ENCODE data around the gene TMF1.

TMF1 gene

GRCh38 chr3:69080233-69080920 is 28.2 kb upstream of the TMF1 start, which contains the start of gene UBA3:
TSS of gene UBA3 (minus strand) at chr3:69080365. CDS start at chr3:69080353, 12 bp downstream.
- DNase-seq: peak; percentile 30

- DNase-seq: no peak
Measured at GRCh38 chr3:69079269-69080159, 27.4 kb upstream of the TMF1 start.

DNA sequence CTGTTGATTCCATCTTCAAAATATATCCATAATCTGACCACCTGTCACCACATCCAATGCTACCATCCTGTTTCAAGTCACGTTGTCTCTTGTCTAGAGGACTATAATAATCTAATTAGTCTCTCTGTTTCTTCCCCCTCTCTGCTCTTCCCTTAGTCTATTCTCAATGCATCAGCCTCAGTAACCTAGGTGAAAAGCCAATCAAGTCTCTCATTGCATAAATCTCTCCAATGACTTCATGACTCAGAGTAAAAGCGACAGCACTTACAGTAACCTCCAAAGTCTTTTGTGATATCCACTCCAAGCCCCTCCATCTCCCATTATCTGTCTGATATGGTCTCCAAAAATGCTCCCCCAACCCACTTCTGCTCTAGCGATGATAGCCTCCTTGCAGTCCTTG is 20.8 kb upstream of the TMF1 start:
- DNase-seq: no peak

GRCh38 chr3:69066121-69066520 is 14.0 kb upstream of the TMF1 start:
- no peak for DNase-seq

- DNase-seq: no peak
Measured at GRCh38 chr3:69065318-69065964, 13.3 kb upstream of the TMF1 start.

DNA sequence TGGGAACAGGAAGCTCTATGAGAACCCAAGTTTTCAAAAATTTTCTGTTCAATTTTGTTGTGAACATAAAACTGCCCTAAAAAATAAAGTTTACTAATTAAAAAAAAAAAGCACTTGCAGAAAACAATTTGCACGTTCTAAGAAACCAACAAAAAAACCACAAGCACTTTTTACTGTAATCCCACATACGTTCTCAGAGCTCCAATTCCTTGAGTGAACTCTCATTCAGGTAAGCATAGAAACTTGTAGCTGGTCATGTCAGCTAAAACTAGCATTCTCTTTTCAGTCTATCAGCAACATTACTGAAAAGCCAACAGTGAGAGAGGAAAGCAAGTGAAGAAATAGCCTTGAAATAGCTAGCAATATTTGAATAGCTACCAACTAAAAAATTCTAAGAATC is 11.5 kb upstream of the TMF1 start:
- DNase-seq: no peak

GRCh38 chr3:69059688-69060087 is 7.6 kb upstream of the TMF1 start:
- DNase-seq: no peak

- no peak for DNase-seq
Measured at GRCh38 chr3:69058947-69059224, 6.8 kb upstream of the TMF1 start.

DNA sequence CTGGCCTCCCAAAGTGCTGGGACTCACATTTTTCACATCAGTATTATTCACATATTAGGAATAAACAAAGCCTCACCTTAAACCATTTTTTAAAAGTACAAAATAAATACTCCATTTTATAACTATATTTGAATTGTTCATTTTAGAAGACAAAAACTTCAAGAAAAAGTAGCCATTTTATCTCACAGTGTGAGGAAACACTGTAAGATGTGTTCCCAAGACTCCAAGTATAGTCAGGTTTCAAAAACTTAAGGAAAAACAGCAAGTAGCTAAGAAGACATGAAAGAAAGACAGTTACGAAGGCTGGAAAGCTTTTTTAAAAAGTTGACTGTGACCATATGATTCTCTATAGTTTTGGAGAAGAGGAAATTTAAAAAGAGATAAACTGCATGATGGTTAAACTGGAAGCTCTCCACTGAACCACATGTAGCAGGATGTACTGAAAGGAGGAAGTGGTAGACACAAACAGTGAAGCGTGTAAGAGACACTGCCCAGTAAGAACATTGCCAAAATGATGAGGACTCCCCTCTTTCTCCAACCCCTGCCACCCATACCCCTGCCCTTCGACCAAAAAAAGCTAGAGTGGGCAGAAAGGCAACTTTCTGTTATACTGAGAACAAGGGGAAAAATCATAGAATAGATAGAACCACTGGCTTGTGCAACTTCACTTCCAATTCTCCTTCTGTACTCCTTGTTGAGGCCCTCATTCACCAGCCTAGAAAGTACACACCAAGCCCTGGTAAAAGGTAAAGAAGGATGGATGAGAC is 6.2 kb upstream of the TMF1 start:
- DNase-seq: no peak

GRCh38 chr3:69052472-69052898 is 352 bp upstream of the TMF1 start:
- DNase-seq: no peak

DNA sequence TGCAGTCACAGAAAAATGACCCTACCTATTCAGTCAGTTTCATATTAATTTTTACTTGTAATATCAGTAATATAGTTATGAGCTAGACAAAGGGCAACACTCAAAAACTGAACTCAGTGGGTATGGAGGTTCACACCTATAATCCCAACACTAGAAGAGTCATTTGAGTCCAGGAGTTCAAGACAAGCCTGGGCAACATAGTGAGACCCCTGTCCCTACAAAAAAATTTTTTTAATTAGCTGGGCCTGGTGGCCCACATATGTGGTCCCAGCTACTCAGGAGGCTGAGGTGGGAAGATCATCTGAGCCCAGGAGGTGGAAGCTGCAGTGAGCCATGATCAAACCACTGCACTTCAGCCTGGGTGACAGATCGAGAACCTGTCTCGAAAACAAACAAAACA is 3.1 kb downstream of the TMF1 start:
- no peak for DNase-seq

DNA sequence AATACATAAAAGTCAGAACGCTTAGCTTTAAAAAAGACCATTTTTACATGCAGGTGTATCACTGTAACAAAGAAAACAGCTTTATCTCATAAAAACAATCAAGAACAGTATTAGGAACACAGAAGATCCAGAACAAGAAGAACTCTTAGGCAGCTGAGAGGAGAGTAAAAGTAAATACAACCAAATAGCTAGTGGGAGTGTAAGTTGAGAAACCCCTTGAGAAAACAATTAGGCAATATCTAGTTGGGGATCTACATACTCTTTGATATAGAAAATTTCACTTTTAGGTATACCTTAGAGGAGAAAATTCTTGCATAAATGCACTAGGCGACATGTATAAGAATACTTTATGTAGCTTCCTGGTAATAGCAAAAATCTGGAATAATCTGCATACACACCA is 7.5 kb downstream of the TMF1 start:
- no peak for DNase-seq

GRCh38 chr3:69033470-69033869 is 18.7 kb downstream of the TMF1 start:
- no peak for DNase-seq

DNA sequence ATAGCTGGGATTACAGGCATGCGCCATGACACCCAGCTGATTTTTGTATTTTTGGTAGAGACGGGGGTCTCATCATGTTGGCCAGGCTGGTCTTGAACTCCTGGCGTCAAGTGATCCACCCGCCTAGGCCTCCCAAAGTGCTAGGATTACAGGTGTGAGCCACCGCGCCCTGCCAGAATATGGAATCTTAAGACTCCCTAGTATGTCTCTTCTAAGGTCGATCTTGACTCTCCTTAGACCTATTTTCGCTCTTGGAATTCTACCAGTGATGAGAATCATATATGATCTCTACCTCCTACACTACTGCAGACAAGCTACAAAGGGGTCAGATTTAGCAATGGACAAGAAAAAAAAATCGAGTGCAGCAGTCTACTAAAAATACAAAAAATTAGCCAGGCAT is 19.4 kb downstream of the TMF1 start:
- DNase-seq: no peak

DNA sequence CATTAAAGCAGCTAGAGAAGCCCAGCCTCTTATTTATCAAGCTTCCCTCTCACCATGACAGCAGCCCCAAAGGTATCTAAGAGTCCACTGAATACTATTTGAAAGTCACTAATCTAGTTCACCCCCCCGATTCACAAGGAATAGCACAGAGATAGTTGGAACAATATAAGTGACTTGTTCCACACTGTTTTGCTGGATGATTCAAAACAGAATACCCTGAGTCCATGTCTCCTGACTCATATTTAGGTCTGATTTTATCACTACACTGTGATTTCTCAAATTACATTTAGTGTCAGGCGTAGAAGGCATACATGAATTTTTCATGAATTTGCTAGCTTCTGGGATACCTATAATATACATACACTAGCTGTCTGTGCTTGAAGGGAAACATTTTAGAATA is 20.0 kb downstream of the TMF1 start:
- no peak for DNase-seq

GRCh38 chr3:69031635-69032034 is 20.5 kb downstream of the TMF1 start:
- no peak for DNase-seq

GRCh38 chr3:69020857-69021256 is 31.3 kb downstream of the TMF1 start:
- no peak for DNase-seq

DNA sequence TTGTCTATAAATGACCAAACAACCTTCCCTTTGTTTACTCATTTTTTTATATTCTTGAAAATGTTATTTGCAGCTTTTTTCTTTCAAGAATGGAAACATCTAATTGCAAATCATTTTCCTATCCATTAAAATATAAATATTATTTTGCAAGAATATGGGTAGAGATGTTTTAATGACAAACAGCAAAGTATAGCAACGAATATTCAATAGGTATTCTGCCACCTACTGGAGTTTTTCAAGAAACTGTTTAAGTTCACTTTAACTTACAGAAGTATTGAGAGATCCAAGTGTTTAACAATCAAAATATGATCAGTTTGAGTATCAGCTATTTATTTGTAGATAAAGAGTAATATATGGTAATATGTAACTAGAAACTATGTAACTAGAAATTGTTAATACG is 31.7 kb downstream of the TMF1 start:
- DNase-seq: no peak

GRCh38 chr3:69016901-69017300 is 35.2 kb downstream of the TMF1 start:
- no peak for DNase-seq

DNA sequence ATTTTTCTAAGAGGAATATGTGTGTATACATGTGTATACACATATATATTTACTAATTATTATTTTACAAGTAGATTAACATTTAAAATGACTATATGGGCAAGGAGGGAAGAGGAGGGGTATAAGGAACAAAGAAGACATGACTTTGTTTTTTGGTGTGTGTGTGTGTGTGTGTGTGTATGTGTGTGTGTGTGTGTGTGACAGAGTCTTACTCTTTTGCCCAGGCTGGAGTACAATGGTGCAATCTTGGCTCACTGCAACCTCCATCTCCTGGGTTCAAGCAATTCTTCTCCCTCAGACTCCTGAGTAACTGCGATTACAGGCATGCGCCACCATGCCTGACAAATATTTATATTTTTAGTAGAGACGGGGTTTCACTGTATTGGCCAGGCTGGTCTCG is 36.0 kb downstream of the TMF1 start:
- no peak for DNase-seq

GRCh38 chr3:69014022-69014580 is 38.0 kb downstream of the TMF1 start:
- DNase-seq: no peak

GRCh38 chr3:69013253-69014021 is 38.7 kb downstream of the TMF1 start, which contains the start of gene EOGT:
TSS of gene EOGT (minus strand) at chr3:69013684. CDS start at chr3:69009846, 3,838 bp downstream.
- DNase-seq: no peak
